PC-9 (cell line): ENCODE results near the gene UGT2A2.
"Not testable (repeated sequence)": the region's sequence is repeated elsewhere in the genome, so short reads cannot be mapped to it uniquely, and the experiment has no call there.

Experiments
- CTCF ChIP-seq: fragments of 200-600 bp; sonication (generic); conservative IDR thresholded peaks from 2 replicates; pipeline ENCODE4 v1.6.1; 2017; ENCODE audit warnings: mixed run types, antibody characterized with exemption, mild to moderate bottlenecking, moderate library complexity
- EZH2 ChIP-seq: fragments of 200-600 bp; sonication (generic); IDR thresholded peaks from 2 replicates; pipeline ENCODE4 v1.8.0; 2017; ENCODE audit warnings: antibody characterized with exemption, low read depth

GRCh38 chr4:69661130-69661803 lies 21.8 kb upstream of the UGT2A2 start:
- TF ChIP-seq CTCF, EZH2: not testable (repeated sequence)
